Vagina (tissue), 2 donors: ENCODE results near the gene PPFIA1. TPM values are rescaled to one million over a fixed set of nuclear protein-coding genes. Genes with fewer than 3 reads are reported as not detected.

Experiments
- DNase-seq, 2 donors: peaks; one replicate each; pipeline ENCODE4 v3.0.0-alpha.2; 2017; ENCODE audit errors: extremely low spot score in 2 of 2
- H3K27ac ChIP-seq: fragments of 200-600 bp; sonication (generic); one replicate; pipeline ENCODE4 v1.5.1; 2019
- H3K27me3 ChIP-seq: fragments of 200-600 bp; sonication (generic); one replicate; pipeline ENCODE4 v1.5.1; 2019
- H3K36me3 ChIP-seq, 2 donors: fragments of 200-600 bp; sonication (generic); one replicate each; pipeline ENCODE4 v1.5.1; 2017 to 2019
- H3K4me1 ChIP-seq: fragments of 200-600 bp; sonication (generic); one replicate; pipeline ENCODE4 v1.5.1; 2019
- H3K4me3 ChIP-seq, 2 donors: fragments of 200-600 bp; sonication (generic); 1 replicate in 1 of 2; 2 replicates in 1 of 2; pipeline ENCODE4 v1.5.1; 2016 to 2019
- H3K9me3 ChIP-seq: fragments of 200-600 bp; sonication (generic); one replicate; pipeline ENCODE4 v1.5.1; 2019
- POLR2A ChIP-seq, 2 donors: fragments of 450-650 bp; IDR thresholded peaks; one replicate each; pipeline ENCODE4 v1.6.1; 2017; ENCODE audit warnings: antibody characterized with exemption in 2 of 2, mild to moderate bottlenecking in 2 of 2, moderate library complexity in 2 of 2
- POLR2AphosphoS5 ChIP-seq, 2 donors: sonication (generic); formaldehyde crosslinking; IDR thresholded peaks; one replicate each; pipeline ENCODE4 v1.9.0; 2017; ENCODE audit warnings: antibody characterized with exemption in 2 of 2, mild to moderate bottlenecking in 2 of 2, low read depth in 1 of 2; ENCODE audit not compliant: insufficient read depth in 1 of 2
- intact Hi-C: fragments of 100-400 bp; cut with DNase I; formaldehyde crosslinking; loops from one replicate; pipeline ENCODE4 v1.15.1; 2023
- total RNA-seq: library from RNA; depleted of rRNA; stranded (reverse); fragments of >200 nt; gene quantifications from one replicate; pipeline ENCODE4 v1.2.3, GENCODE V29; 2016
- TF ChIP-seq, protein P1 (sequence below), 3 experiments: fragments of 450-650 bp in 2 of 3; fragments of 200-600 bp in 1 of 3; sonication (generic) in 1 of 3; IDR thresholded peaks; one replicate each; pipeline ENCODE4 v1.5.1; 2017 to 2019; ENCODE audit warnings: antibody characterized with exemption in 3 of 3, mild to moderate bottlenecking in 2 of 3, moderate library complexity in 2 of 3

The PPFIA1 gene
- total RNA-seq, 1 donor from 2014 or later = 54.3 TPM

- H3K4me1 ChIP-seq = no peaks in the 10 kb centered on the region
- no peak for DNase-seq
- no peak overlapping the region for H3K27ac ChIP-seq
- intact Hi-C loops = no loop called here
- H3K4me3 ChIP-seq = no peak overlapping the region
- H3K27me3 ChIP-seq = no peaks in the 10 kb centered on the region
- H3K9me3 ChIP-seq = no peaks in the 10 kb centered on the region
- peaks cover 0 to 55% of the 10 kb centered on the region in 2 donors for H3K36me3 ChIP-seq
- TF ChIP-seq POLR2AphosphoS5 (IDR thresholded peaks at IDR 0.05; ENCODE audit: insufficient read depth in 1 of 2, low read depth in 1 of 2) = no peak
- TF ChIP-seq POLR2A (IDR thresholded peaks at IDR 0.05) = no peak
Measured at GRCh38 chr11:70352601-70353000, 82.1 kb downstream of the PPFIA1 start.

DNA sequence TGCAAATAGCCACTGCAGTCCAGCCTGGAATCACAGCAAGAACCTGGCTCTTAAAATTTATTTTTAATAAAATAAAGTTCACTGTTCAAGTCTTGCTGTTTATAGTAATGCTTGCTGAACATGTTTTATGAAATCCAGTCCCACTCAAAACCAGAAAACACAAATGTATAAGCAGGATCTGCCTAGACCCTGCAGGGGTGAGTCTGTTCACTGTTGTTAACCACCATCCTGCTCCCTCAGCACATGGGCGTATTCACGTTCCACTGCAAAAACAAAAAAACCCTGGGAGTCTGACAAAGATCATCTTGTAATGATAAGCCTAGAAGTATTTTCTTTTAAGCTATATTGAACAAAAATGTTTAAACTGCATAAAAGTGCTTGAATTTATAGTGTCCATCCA is 82.8 kb downstream of the PPFIA1 start:
- DNase-seq = no peak
- Histone ChIP-seq H3K9me3 (no peaks in the 10 kb centered on the region), H3K36me3 (peaks cover 0 to 53% of the 10 kb centered on the region in 2 donors), H3K4me3 (no peak overlapping the region), H3K27me3 (no peaks in the 10 kb centered on the region), H3K4me1 (no peaks in the 10 kb centered on the region), H3K27ac (no peak overlapping the region)
- intact Hi-C loops = no loop called here
- TF ChIP-seq POLR2A (IDR thresholded peaks at IDR 0.05) = no peak
- no peak for TF ChIP-seq POLR2AphosphoS5 (IDR thresholded peaks at IDR 0.05; ENCODE audit: insufficient read depth in 1 of 2, low read depth in 1 of 2)
- TF ChIP-seq, protein P1, sequence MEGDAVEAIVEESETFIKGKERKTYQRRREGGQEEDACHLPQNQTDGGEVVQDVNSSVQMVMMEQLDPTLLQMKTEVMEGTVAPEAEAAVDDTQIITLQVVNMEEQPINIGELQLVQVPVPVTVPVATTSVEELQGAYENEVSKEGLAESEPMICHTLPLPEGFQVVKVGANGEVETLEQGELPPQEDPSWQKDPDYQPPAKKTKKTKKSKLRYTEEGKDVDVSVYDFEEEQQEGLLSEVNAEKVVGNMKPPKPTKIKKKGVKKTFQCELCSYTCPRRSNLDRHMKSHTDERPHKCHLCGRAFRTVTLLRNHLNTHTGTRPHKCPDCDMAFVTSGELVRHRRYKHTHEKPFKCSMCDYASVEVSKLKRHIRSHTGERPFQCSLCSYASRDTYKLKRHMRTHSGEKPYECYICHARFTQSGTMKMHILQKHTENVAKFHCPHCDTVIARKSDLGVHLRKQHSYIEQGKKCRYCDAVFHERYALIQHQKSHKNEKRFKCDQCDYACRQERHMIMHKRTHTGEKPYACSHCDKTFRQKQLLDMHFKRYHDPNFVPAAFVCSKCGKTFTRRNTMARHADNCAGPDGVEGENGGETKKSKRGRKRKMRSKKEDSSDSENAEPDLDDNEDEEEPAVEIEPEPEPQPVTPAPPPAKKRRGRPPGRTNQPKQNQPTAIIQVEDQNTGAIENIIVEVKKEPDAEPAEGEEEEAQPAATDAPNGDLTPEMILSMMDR (IDR thresholded peaks at IDR 0.05) = no peak

DNA sequence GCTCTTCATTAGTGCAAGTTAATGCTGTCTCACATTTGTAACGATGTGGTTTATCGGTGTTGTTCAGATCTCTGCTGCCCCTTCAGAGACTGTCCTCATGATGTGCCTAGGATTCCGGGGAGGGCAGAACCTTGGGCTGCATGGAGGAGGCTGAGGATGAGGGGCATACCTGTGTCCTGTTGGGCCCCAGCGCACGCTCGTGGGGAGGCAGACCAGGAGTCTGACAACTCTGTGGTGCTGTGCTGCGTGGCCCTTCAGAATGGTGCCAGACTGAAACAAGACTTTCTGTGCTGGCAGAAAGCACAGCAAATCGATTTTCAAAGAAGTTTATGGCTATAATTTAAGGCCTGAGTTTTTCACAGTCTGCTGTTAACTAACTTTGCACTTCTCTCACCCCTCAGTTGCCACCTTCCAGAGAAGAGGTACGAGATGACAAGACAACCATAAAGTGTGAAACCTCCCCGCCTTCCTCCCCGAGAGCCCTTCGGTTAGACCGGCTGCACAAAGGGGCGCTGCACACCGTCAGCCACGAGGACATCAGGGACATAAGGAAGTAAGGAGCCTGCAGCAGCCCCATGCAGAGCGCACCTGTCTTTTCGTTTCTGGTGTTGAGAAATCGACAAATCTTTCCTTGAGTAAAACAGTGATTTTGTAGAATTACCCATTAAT is 83.5 kb downstream of the PPFIA1 start:
- no peak overlapping the region for H3K27ac ChIP-seq
- no peak for TF ChIP-seq POLR2AphosphoS5 (IDR thresholded peaks at IDR 0.05; ENCODE audit: insufficient read depth in 1 of 2, low read depth in 1 of 2)
- no peak for TF ChIP-seq POLR2A (IDR thresholded peaks at IDR 0.05)
- TF ChIP-seq, protein P1 (IDR thresholded peaks at IDR 0.05) = no peak
- H3K27me3 ChIP-seq = no peaks in the 10 kb centered on the region
- no peaks in the 10 kb centered on the region for H3K4me1 ChIP-seq
- H3K4me3 ChIP-seq = no peak overlapping the region
- peaks cover 0 to 52% of the 10 kb centered on the region in 2 donors for H3K36me3 ChIP-seq
- no peaks in the 10 kb centered on the region for H3K9me3 ChIP-seq
- DNase-seq = no peak
- intact Hi-C loops = no loop called here

- Histone ChIP-seq H3K27me3 (no peaks in the 10 kb centered on the region), H3K9me3 (no peaks in the 10 kb centered on the region), H3K36me3 (peaks cover 0 to 49% of the 10 kb centered on the region in 2 donors), H3K27ac (no peak overlapping the region), H3K4me1 (no peaks in the 10 kb centered on the region), H3K4me3 (no peak overlapping the region)
- DNase-seq = no peak
- intact Hi-C loops = no loop called here
- TF ChIP-seq, protein P1 (IDR thresholded peaks at IDR 0.05) = no peak
- TF ChIP-seq POLR2A (IDR thresholded peaks at IDR 0.05) (no peak), POLR2AphosphoS5 (IDR thresholded peaks at IDR 0.05; ENCODE audit: insufficient read depth in 1 of 2, low read depth in 1 of 2) (no peak)
Measured at GRCh38 chr11:70354629-70355028, 84.1 kb downstream of the PPFIA1 start.

GRCh38 chr11:70358753-70359152 is 88.3 kb downstream of the PPFIA1 start:
- intact Hi-C loops = no loop called here
- peaks cover 0 to 68% of the 10 kb centered on the region in 2 donors for H3K36me3 ChIP-seq
- TF ChIP-seq POLR2A (IDR thresholded peaks at IDR 0.05) (no peak), POLR2AphosphoS5 (IDR thresholded peaks at IDR 0.05; ENCODE audit: insufficient read depth in 1 of 2, low read depth in 1 of 2) (no peak)
- TF ChIP-seq, protein P1 (IDR thresholded peaks at IDR 0.05) = no peak
- no peak for DNase-seq
- H3K27ac ChIP-seq = no peak overlapping the region
- H3K9me3 ChIP-seq = no peaks in the 10 kb centered on the region
- H3K4me1 ChIP-seq = no peaks in the 10 kb centered on the region
- no peaks in the 10 kb centered on the region for H3K27me3 ChIP-seq
- H3K4me3 ChIP-seq = no peak overlapping the region
